ENCODE results near the gene CIP2A.

Gene CIP2A

GRCh38 chr3:108578064-108578463, 11.2 kb downstream of the CIP2A start:
- CTCF ChIA-PET, result no interaction called here
- POLR2A ChIA-PET, result interaction anchor here (0.9 kb wide), 1 partner anchor 11 kb away, joined by 4 read pairs; the partner anchor contains the start of genes CIP2A and DZIP3
- H3K4me3 ChIP-seq (ENCODE audit: low read depth, low read length), result no peak overlapping the region
- no peak for TF ChIP-seq CTCF (IDR thresholded peaks at IDR 0.05; ENCODE audit: insufficient read depth, low read length, missing control alignments)
- no peak for DNase-seq (ENCODE audit: low read depth, low spot score)

- no peak overlapping the region for H3K4me3 ChIP-seq (ENCODE audit: low read depth, low read length)
- CTCF ChIA-PET, result no interaction called here
- DNase-seq (ENCODE audit: low read depth, low spot score), result no peak
- POLR2A ChIA-PET, result no interaction called here
- no peak for TF ChIP-seq CTCF (IDR thresholded peaks at IDR 0.05; ENCODE audit: insufficient read depth, low read length, missing control alignments)
Measured at GRCh38 chr3:108569336-108569735, 19.9 kb downstream of the CIP2A start.

GRCh38 chr3:108566599-108566998, 22.6 kb downstream of the CIP2A start:
- no peak overlapping the region for H3K4me3 ChIP-seq (ENCODE audit: low read depth, low read length)
- ChIA-PET CTCF (interaction anchor here (0.9 kb wide), 2 partner anchors 14 to 77 kb away, joined by 3 read pairs; no protein-coding TSS in a partner anchor), POLR2A (no interaction called here)
- no peak for DNase-seq (ENCODE audit: low read depth, low spot score)
- TF ChIP-seq CTCF (IDR thresholded peaks at IDR 0.05; ENCODE audit: insufficient read depth, low read length, missing control alignments), result no peak

- ChIA-PET CTCF (interaction anchor here (0.6 to 1.8 kb wide), 4 partner anchors 11 to 638 kb away, joined by 3 to 5 read pairs (median 4); no protein-coding TSS in a partner anchor), POLR2A (no interaction called here)
- H3K4me3 ChIP-seq (ENCODE audit: low read depth, low read length), result no peak overlapping the region
- no peak for DNase-seq (ENCODE audit: low read depth, low spot score)
- no peak for TF ChIP-seq CTCF (IDR thresholded peaks at IDR 0.05; ENCODE audit: insufficient read depth, low read length, missing control alignments)
Measured at GRCh38 chr3:108565506-108565905, 23.7 kb downstream of the CIP2A start.

- TF ChIP-seq CTCF (IDR thresholded peaks at IDR 0.05; ENCODE audit: insufficient read depth, low read length, missing control alignments), result no peak
- no peak overlapping the region for H3K4me3 ChIP-seq (ENCODE audit: low read depth, low read length)
- ChIA-PET CTCF (interaction anchor here (0.8 to 1.8 kb wide), 2 partner anchors 10 to 75 kb away, joined by 3 to 5 read pairs; no protein-coding TSS in a partner anchor), POLR2A (no interaction called here)
- no peak for DNase-seq (ENCODE audit: low read depth, low spot score)
Measured at GRCh38 chr3:108564564-108564963, 24.7 kb downstream of the CIP2A start.

GRCh38 chr3:108562565-108562964, 26.7 kb downstream of the CIP2A start:
- no peak for TF ChIP-seq CTCF (IDR thresholded peaks at IDR 0.05; ENCODE audit: insufficient read depth, low read length, missing control alignments)
- ChIA-PET POLR2A (no interaction called here), CTCF (interaction anchor here (1.1 to 2.7 kb wide), 4 partner anchors 8 to 85 kb away, joined by 3 to 17 read pairs (median 6); no protein-coding TSS in a partner anchor)
- DNase-seq (ENCODE audit: low read depth, low spot score), result no peak
- H3K4me3 ChIP-seq (ENCODE audit: low read depth, low read length), result no peak overlapping the region
